Measurements from ENCODE around the gene RBMX2.

The RBMX2 gene

GRCh38 chrX:130416785-130417184 lies 15.0 kb downstream of the RBMX2 start:
- H2AK5ac ChIP-seq (ENCODE audit: low read depth, low read length): no peak overlapping the region
- DNase-seq (ENCODE audit: low spot score): no peak
- no peak overlapping the region for H3K4me2 ChIP-seq (ENCODE audit: insufficient read depth, low read length, poor library complexity, severe bottlenecking)
- no peak overlapping the region for H4K8ac ChIP-seq (ENCODE audit: low read depth, low read length)
- H3K4ac ChIP-seq (ENCODE audit: low read length): no peak overlapping the region
- no CpG with 5 or more reads among the region's 4 CpGs for WGBS, 2 donors (ENCODE audit: extremely low coverage in 2 of 2, insufficient read length in 2 of 2, insufficient replicate concordance in 1 of 2)
- no peaks in the 10 kb centered on the region for H3K4me1 ChIP-seq (ENCODE audit: control insufficient read depth in 2 of 2, insufficient read depth in 1 of 2, low read depth in 1 of 2, low read length in 2 of 2)
- H3K18ac ChIP-seq (ENCODE audit: low read length): no peak overlapping the region
- peaks cover 2 to 18% of the 10 kb centered on the region in 2 donors for H3K36me3 ChIP-seq (replicated peaks in 1 of 2; ENCODE audit: control insufficient read depth in 2 of 2, insufficient read depth in 2 of 2, low read length in 2 of 2)
- H3K27ac ChIP-seq (replicated peaks; ENCODE audit: low read length): no peak overlapping the region
- H2BK12ac ChIP-seq (ENCODE audit: low read length): no peak overlapping the region
- H3K27me3 ChIP-seq (ENCODE audit: control insufficient read depth in 3 of 3, insufficient read depth in 3 of 3, low read depth in 1 of 3, low read length in 3 of 3): peaks cover 0 to 3% (median 0%) of the 10 kb centered on the region in 3 experiments
- no peak overlapping the region for H3K4me3 ChIP-seq (ENCODE audit: low read length in 2 of 2)
- H2BK5ac ChIP-seq (ENCODE audit: low read length): no peak overlapping the region
- no peak overlapping the region for H3K9ac ChIP-seq (ENCODE audit: low read depth, low read length, poor library complexity)
- no peak overlapping the region for H2BK120ac ChIP-seq (ENCODE audit: low read depth, low read length)
- no peak overlapping the region for H2AFZ ChIP-seq (ENCODE audit: low read length)
- H3K79me1 ChIP-seq (ENCODE audit: low read depth, low read length): no peaks in the 10 kb centered on the region
- H3K23ac ChIP-seq (ENCODE audit: low read depth, low read length, poor library complexity): no peak overlapping the region
- no peak overlapping the region for H4K91ac ChIP-seq (ENCODE audit: low read depth, low read length, poor library complexity)
- H3K14ac ChIP-seq (ENCODE audit: low read length): no peak overlapping the region
- no peaks in the 10 kb centered on the region for H3K9me3 ChIP-seq (replicated peaks in 1 of 2; ENCODE audit: control insufficient read depth in 2 of 2, insufficient read depth in 1 of 2, low read depth in 1 of 2, low read length in 2 of 2)
- H2BK15ac ChIP-seq (ENCODE audit: low read length): no peak overlapping the region

- no CpG with 5 or more reads among the region's 2 CpGs for WGBS, 2 donors (ENCODE audit: extremely low coverage in 2 of 2, insufficient read length in 2 of 2, insufficient replicate concordance in 1 of 2)
- no peak overlapping the region for H3K4ac ChIP-seq (ENCODE audit: low read length)
- peaks cover 0 to 3% (median 0%) of the 10 kb centered on the region in 3 experiments for H3K27me3 ChIP-seq (ENCODE audit: control insufficient read depth in 3 of 3, insufficient read depth in 3 of 3, low read depth in 1 of 3, low read length in 3 of 3)
Measured at GRCh38 chrX:130418066-130418465, 16.3 kb downstream of the RBMX2 start.

GRCh38 chrX:130418740-130419139 lies 17.0 kb downstream of the RBMX2 start:
- no peak overlapping the region for H3K4me3 ChIP-seq (ENCODE audit: low read length in 2 of 2)
- peaks cover 0 to 7% (median 0%) of the 10 kb centered on the region in 3 experiments for H3K27me3 ChIP-seq (ENCODE audit: control insufficient read depth in 3 of 3, insufficient read depth in 3 of 3, low read depth in 1 of 3, low read length in 3 of 3)
- H2BK12ac ChIP-seq (ENCODE audit: low read length): no peak overlapping the region
- H3K27ac ChIP-seq (replicated peaks; ENCODE audit: low read length): no peak overlapping the region
- H3K23ac ChIP-seq (ENCODE audit: low read depth, low read length, poor library complexity): no peak overlapping the region
- H3K9ac ChIP-seq (ENCODE audit: low read depth, low read length, poor library complexity): no peak overlapping the region
- no peak for DNase-seq (ENCODE audit: low spot score)
- no peak overlapping the region for H2BK5ac ChIP-seq (ENCODE audit: low read length)
- no peak overlapping the region for H2AFZ ChIP-seq (ENCODE audit: low read length)
- no peaks in the 10 kb centered on the region for H3K4me1 ChIP-seq (ENCODE audit: control insufficient read depth in 2 of 2, insufficient read depth in 1 of 2, low read depth in 1 of 2, low read length in 2 of 2)
- H3K18ac ChIP-seq (ENCODE audit: low read length): no peak overlapping the region
- no peak overlapping the region for H2BK120ac ChIP-seq (ENCODE audit: low read depth, low read length)
- no peak overlapping the region for H4K8ac ChIP-seq (ENCODE audit: low read depth, low read length)
- no peak overlapping the region for H4K91ac ChIP-seq (ENCODE audit: low read depth, low read length, poor library complexity)
- no peaks in the 10 kb centered on the region for H3K79me1 ChIP-seq (ENCODE audit: low read depth, low read length)
- WGBS, 2 donors (ENCODE audit: extremely low coverage in 2 of 2, insufficient read length in 2 of 2, insufficient replicate concordance in 1 of 2): no CpG with 5 or more reads among the region's 4 CpGs
- no peak overlapping the region for H3K14ac ChIP-seq (ENCODE audit: low read length)
- no peak overlapping the region for H2AK5ac ChIP-seq (ENCODE audit: low read depth, low read length)
- H3K9me3 ChIP-seq (replicated peaks in 1 of 2; ENCODE audit: control insufficient read depth in 2 of 2, insufficient read depth in 1 of 2, low read depth in 1 of 2, low read length in 2 of 2): no peaks in the 10 kb centered on the region
- peaks cover 2 to 6% of the 10 kb centered on the region in 2 donors for H3K36me3 ChIP-seq (replicated peaks in 1 of 2; ENCODE audit: control insufficient read depth in 2 of 2, insufficient read depth in 2 of 2, low read length in 2 of 2)
- no peak overlapping the region for H3K4ac ChIP-seq (ENCODE audit: low read length)
- no peak overlapping the region for H2BK15ac ChIP-seq (ENCODE audit: low read length)
- no peak overlapping the region for H3K4me2 ChIP-seq (ENCODE audit: insufficient read depth, low read length, poor library complexity, severe bottlenecking)

More at GRCh38 chrX:130418066-130418465, 16.3 kb downstream of the RBMX2 start:
- H3K4me2 ChIP-seq (ENCODE audit: insufficient read depth, low read length, poor library complexity, severe bottlenecking): no peak overlapping the region
- no peak overlapping the region for H2BK15ac ChIP-seq (ENCODE audit: low read length)
- no peak for DNase-seq (ENCODE audit: low spot score)
- no peak overlapping the region for H2BK12ac ChIP-seq (ENCODE audit: low read length)
- no peak overlapping the region for H3K18ac ChIP-seq (ENCODE audit: low read length)
- no peaks in the 10 kb centered on the region for H3K4me1 ChIP-seq (ENCODE audit: control insufficient read depth in 2 of 2, insufficient read depth in 1 of 2, low read depth in 1 of 2, low read length in 2 of 2)
- no peak overlapping the region for H3K27ac ChIP-seq (replicated peaks; ENCODE audit: low read length)
- no peaks in the 10 kb centered on the region for H3K79me1 ChIP-seq (ENCODE audit: low read depth, low read length)
- no peak overlapping the region for H4K8ac ChIP-seq (ENCODE audit: low read depth, low read length)
- peaks cover 2 to 10% of the 10 kb centered on the region in 2 donors for H3K36me3 ChIP-seq (replicated peaks in 1 of 2; ENCODE audit: control insufficient read depth in 2 of 2, insufficient read depth in 2 of 2, low read length in 2 of 2)
- H3K23ac ChIP-seq (ENCODE audit: low read depth, low read length, poor library complexity): no peak overlapping the region
- no peak overlapping the region for H2AK5ac ChIP-seq (ENCODE audit: low read depth, low read length)
- H2BK120ac ChIP-seq (ENCODE audit: low read depth, low read length): no peak overlapping the region
- no peaks in the 10 kb centered on the region for H3K9me3 ChIP-seq (replicated peaks in 1 of 2; ENCODE audit: control insufficient read depth in 2 of 2, insufficient read depth in 1 of 2, low read depth in 1 of 2, low read length in 2 of 2)
- H4K91ac ChIP-seq (ENCODE audit: low read depth, low read length, poor library complexity): no peak overlapping the region
- H2AFZ ChIP-seq (ENCODE audit: low read length): no peak overlapping the region
- no peak overlapping the region for H3K14ac ChIP-seq (ENCODE audit: low read length)
- H2BK5ac ChIP-seq (ENCODE audit: low read length): no peak overlapping the region
- H3K4me3 ChIP-seq (ENCODE audit: low read length in 2 of 2): no peak overlapping the region
- no peak overlapping the region for H3K9ac ChIP-seq (ENCODE audit: low read depth, low read length, poor library complexity)

GRCh38 chrX:130419263-130419662 lies 17.5 kb downstream of the RBMX2 start:
- no peak overlapping the region for H3K4me2 ChIP-seq (ENCODE audit: insufficient read depth, low read length, poor library complexity, severe bottlenecking)
- no peaks in the 10 kb centered on the region for H3K9me3 ChIP-seq (replicated peaks in 1 of 2; ENCODE audit: control insufficient read depth in 2 of 2, insufficient read depth in 1 of 2, low read depth in 1 of 2, low read length in 2 of 2)
- DNase-seq (ENCODE audit: low spot score): no peak
- H3K23ac ChIP-seq (ENCODE audit: low read depth, low read length, poor library complexity): no peak overlapping the region
- H3K27me3 ChIP-seq (ENCODE audit: control insufficient read depth in 3 of 3, insufficient read depth in 3 of 3, low read depth in 1 of 3, low read length in 3 of 3): peaks cover 0 to 7% (median 0%) of the 10 kb centered on the region in 3 experiments
- no peaks in the 10 kb centered on the region for H3K79me1 ChIP-seq (ENCODE audit: low read depth, low read length)
- H3K36me3 ChIP-seq (replicated peaks in 1 of 2; ENCODE audit: control insufficient read depth in 2 of 2, insufficient read depth in 2 of 2, low read length in 2 of 2): peaks cover 2 to 6% of the 10 kb centered on the region in 2 donors
- no peaks in the 10 kb centered on the region for H3K4me1 ChIP-seq (ENCODE audit: control insufficient read depth in 2 of 2, insufficient read depth in 1 of 2, low read depth in 1 of 2, low read length in 2 of 2)
- H2AK5ac ChIP-seq (ENCODE audit: low read depth, low read length): no peak overlapping the region
- no peak overlapping the region for H2BK5ac ChIP-seq (ENCODE audit: low read length)
- no peak overlapping the region for H2BK12ac ChIP-seq (ENCODE audit: low read length)
- H2BK15ac ChIP-seq (ENCODE audit: low read length): no peak overlapping the region
- H3K18ac ChIP-seq (ENCODE audit: low read length): no peak overlapping the region
- H2BK120ac ChIP-seq (ENCODE audit: low read depth, low read length): no peak overlapping the region
- no peak overlapping the region for H4K91ac ChIP-seq (ENCODE audit: low read depth, low read length, poor library complexity)
- H3K4ac ChIP-seq (ENCODE audit: low read length): no peak overlapping the region
- no peak overlapping the region for H4K8ac ChIP-seq (ENCODE audit: low read depth, low read length)
- no peak overlapping the region for H3K9ac ChIP-seq (ENCODE audit: low read depth, low read length, poor library complexity)
- no peak overlapping the region for H3K27ac ChIP-seq (replicated peaks; ENCODE audit: low read length)
- WGBS, 2 donors (ENCODE audit: extremely low coverage in 2 of 2, insufficient read length in 2 of 2, insufficient replicate concordance in 1 of 2): no CpG with 5 or more reads among the region's 2 CpGs
- no peak overlapping the region for H3K14ac ChIP-seq (ENCODE audit: low read length)
- H3K4me3 ChIP-seq (ENCODE audit: low read length in 2 of 2): no peak overlapping the region
- no peak overlapping the region for H2AFZ ChIP-seq (ENCODE audit: low read length)

Measured in neuronal stem cell (in vitro differentiated cells).